NT2/D1 (cell line): ENCODE data around the gene NAALADL2.

Experiments
- SUZ12 ChIP-seq: IDR thresholded peaks from 2 replicates; pipeline ENCODE4 v1.6.1; 2011; ENCODE audit not compliant: insufficient read length, insufficient read depth; ENCODE audit errors: extremely low read depth
- YY1 ChIP-seq: IDR thresholded peaks from 2 replicates; pipeline ENCODE4 v1.6.1; 2011; ENCODE audit not compliant: insufficient read length, insufficient read depth
- ZNF274 ChIP-seq: IDR thresholded peaks from 2 replicates; pipeline ENCODE4 v1.6.1; 2011; ENCODE audit warnings: mild to moderate bottlenecking, low read depth, low read length

DNA sequence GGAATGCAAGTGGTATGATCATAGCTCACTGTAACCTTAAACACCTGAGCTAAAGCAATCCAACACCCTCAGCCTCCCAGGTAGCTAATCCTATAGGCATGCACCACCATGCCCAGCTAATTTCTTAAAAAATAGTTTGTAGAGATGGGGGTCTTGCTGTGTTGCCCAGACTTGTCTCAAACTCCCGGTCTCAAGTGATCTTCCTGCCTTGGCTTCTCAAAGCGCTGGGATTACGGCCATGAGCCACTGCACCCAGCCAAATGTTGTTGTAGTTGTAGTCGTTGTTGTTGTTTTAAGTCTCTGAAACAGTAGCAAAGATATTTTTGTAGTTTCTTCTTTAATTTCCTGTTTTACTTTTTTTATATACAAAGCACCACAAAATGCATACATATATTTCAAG, 616.6 kb downstream of the NAALADL2 start:
- TF ChIP-seq YY1 = no peak
- TF ChIP-seq ZNF274 = no peak
- TF ChIP-seq SUZ12 = no peak
